GM19324 (cell line): ENCODE measurements around the gene NKIRAS2.

Source experiments
- ATAC-seq: cut with Tn5 transposase; IDR thresholded peaks from one replicate; pipeline ENCODE4 v1.9.1; 2021; ENCODE audit warnings: mild to moderate bottlenecking, moderate library complexity; ENCODE audit not compliant: unreplicated experiment, low FRiP score

The NKIRAS2 gene

DNA sequence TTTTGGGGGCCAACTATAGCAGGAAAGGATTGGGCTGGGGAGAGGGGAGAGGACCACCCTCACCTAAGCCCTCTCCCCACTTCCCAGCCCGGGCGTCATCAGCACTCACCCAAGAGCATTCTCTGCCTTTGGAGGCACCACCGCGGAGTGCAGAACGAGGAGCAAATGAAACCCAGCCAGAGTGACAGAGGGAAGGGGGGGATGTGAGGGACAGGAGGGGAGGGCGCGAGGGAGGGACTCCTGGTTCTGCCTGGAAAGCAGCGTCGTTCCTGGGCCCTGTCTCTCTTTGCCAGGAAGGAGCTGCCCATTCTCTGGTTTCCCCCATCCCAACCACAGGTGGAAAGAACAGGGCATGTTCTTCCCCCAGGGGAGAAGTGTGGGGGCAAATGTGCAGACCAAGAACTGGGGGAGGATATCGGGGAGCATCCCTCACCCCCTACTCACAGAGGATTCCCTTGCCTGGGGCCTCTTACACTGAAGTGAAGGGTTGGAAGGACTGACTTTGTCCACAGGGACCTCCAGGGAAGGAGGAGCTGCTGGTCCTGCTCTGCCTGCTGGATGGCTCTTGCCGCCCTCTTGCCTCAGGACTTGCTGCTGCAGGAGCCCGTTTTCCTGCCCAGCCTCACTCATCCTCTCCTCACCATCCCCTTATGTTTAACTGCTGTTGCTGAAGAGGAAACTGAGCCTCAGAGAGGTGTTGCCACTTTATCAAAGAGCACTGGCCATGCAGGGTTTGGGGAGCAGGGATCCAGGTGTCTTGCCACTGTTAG lies 34.0 kb downstream of the NKIRAS2 start:
- no peak for ATAC-seq

DNA sequence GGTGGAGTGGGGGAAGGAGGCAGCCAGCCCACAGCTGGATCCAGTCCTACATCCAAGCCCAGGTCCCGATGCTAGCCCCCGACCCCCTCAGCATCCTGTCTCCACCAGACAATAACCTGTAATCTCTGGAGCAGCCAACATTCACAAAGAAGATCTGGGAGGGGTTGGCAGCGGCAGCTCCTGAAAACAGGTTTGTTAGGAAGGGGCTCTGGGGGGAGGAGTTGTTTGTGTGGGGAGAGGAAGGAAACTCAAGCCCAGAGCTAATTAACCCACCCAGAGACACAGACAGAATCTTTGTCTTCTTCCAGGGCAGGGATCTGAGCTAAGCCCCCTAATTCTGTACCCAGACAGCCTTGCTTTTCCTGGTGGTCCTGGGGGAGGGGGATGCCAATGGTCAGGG lies 35.1 kb downstream of the NKIRAS2 start:
- no peak for ATAC-seq

DNA sequence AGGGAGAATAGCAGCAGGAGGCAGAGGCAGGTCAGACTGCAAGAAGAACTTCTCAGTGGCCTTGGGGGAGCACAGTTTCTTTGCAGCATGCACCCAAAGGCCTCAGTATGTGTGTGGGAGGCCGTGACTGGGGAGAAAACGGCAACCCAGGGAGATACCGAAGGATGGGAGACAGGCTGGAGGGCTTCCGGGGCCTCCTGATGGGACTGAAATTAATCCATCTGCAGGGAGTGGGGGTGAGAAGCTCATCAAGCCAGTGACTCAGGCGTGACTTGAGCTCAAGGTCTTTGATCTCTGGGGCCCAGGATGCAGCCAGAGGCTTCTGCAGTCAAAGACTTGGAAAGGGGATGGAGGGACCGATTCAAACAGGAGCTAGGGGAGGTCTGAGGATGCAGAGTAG lies 35.6 kb downstream of the NKIRAS2 start:
- ATAC-seq: no peak

DNA sequence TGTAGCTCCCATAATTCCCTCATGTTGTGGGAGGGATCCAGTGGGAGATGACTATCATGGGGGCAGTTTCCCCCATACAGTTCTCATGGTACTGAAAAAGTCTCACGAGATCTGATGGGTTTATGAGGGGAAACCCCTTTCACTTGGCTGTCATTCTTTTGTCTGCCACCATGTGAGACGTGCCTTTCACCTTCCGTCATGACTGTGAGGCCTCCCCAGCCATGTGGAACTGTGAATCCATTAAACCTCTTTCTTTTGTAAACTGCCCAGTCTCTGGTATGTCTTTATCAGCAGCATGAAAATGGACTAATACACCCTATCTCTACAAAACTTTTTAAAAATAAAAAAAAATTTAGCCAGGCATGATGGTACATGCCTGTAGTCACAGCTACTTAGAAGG lies 36.7 kb downstream of the NKIRAS2 start:
- no peak for ATAC-seq

DNA sequence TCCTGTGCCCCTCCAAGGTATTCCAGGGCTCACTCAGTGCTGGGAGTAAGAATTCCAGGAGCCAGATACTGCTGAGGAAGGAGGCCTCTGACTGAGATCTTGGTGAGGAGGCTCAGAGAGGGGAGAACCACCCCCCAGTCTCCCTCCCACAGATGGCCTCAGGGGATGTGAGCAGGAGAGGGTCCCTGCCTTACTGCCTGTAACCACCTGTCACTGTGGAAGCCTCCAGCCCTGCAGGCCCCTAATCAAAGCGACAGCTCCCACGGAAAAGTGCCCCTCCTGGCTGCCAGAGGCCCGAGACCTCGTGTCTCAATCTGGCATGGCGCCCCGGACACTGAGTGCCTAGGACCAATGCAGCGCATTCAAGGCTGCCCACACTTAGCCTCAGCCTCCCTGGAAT lies 38.2 kb downstream of the NKIRAS2 start:
- no peak for ATAC-seq

DNA sequence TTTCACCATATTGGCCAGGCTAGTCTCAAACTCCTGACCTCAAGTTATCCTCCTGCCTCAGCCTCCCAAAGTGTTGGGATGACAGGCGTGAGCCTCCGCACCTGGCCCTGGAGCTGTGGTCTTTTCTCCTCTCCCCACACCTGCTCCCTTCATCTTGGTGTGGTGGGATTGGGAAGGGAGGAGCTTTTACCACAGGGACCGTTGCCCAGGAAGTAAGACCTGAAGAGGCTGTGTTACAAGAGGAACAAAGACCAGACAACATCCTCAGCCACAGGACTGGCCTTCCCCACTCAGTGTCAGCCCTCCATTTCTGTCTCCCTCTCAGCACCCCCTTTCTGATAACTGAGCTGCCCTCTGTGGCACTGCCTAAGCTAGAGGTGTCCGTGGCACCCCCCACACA lies 39.9 kb downstream of the NKIRAS2 start:
- no peak for ATAC-seq

DNA sequence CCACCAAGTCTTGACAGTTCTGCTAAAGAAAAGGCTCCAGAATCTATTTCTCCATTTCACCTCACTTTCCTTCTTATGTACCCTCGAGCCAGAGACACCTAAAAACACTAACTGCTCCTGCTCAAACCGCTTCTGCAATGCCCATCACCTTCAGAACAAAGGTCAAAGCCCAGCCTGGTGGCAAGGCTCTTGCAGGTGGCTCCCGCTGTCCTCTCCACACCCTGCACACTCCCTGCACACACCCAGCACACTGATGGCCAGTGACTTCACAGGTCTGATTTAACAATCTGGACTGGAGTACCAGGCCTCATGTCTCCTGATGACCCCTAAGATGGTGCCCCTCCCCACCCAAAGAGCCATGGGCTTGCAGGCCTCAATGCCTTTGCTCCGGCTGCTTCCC lies 40.3 kb downstream of the NKIRAS2 start:
- ATAC-seq: no peak

DNA sequence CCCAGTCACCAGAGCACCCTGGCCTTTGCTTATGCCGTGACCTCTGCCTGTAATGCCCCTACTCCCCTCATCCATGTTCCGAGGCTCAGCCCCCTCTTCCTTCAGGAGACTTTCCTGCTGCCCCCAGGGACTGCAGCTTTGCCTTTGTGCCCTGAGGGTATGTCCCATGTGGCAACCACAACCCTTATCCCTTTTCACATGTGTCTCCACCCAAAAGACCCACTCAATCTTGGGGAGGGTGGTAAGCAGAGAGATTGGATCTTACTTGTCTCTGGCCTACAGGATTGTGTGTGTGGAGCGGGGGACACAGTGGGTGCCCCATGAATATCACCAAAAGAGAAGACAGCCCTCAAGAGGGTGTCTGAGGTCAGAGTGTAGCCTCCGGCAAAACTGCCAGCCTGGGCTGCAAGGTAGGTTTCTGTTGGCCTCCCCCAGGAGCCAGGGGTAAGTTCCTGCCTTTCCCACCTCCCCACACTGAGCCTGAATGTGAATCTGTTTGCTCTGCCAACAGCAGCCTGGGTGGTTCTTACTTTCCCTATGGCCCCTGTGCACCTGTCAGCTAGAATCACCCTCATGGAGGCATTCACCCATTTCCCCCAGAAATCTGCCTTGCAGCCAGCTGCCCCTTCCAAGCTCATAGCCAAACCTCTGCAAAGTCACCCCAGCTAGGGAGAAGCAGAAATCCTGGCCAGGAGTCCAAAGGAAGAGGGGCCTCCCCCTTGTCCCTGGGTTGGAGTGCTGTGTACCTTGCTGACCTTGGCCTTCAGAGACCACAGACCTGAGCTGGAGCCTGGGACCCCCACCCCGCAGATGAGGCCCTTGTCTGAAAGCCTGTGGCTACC lies 42.0 kb downstream of the NKIRAS2 start:
- ATAC-seq: no peak

DNA sequence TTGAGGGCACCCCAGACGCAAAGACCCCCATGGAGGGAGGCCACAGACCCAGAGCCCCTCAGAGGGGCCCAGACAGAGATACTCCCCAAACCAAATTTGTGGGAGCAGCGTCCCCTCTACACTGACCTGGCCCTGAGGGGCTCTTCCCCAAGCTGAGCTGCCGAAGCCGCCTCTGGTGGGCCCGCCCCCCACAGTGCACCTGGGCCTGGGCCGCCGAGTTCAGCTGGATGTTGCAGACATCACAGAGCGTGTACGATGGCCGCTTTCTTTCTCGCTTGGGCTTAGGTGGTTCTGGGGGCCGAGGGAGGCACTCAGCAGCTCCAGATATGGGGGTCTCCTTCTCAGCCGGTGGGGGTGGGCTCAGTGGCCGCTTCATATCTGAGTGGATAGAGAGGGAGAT lies 42.8 kb downstream of the NKIRAS2 start:
- ATAC-seq: no peak

DNA sequence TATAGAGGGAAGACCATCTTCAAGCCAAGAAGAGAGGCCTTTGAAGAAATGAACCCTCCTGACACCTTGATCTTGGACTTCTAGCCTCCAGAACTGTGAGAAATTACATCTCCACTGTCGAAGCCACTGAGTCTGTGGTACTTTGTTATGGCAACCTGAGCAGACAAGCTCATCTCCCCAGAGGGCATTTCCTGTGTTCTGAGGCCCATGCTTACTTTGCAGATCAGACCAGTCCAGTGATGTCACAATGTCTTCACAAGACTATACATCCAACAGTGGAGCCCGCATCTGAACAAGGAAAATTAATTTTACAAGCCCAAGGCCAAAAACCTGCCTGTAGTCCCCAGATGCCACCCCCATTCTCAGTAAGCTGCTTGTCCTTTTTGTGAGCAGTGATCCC lies 45.3 kb downstream of the NKIRAS2 start:
- no peak for ATAC-seq

DNA sequence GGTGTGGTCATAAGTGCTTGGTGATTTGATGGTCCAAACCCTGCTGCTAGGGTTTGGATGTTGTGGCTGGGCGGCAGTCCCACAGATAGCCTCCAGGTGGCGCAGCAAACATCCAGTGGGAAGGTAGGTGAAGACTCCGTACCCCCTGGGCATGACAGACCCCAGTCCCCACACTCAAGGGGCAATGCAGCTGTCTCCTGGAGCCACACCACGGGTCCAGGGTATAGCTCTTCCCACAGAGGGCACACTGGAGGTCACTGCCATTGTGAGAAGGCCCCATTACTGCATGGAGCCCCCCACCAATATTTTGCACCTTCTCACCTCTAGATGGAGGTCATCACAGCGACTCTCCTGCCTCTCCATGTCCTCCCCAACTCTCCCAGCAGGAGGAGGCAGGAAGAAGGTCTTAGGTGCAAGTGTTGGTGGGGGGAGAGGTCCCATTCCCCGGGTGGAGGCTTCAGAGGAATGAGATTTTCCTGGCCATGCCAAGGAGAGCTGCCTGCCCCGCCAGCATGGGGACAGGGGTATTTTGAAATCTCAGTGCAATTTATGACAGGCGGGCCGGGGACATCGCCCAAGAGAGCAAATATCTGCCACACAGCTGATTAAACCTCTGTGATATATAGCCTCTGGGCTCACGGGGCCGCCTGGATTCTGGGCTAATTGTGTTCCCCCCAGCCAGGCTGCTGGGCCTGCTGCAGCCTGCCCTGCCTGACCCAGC lies 47.6 kb downstream of the NKIRAS2 start:
- no peak for ATAC-seq

DNA sequence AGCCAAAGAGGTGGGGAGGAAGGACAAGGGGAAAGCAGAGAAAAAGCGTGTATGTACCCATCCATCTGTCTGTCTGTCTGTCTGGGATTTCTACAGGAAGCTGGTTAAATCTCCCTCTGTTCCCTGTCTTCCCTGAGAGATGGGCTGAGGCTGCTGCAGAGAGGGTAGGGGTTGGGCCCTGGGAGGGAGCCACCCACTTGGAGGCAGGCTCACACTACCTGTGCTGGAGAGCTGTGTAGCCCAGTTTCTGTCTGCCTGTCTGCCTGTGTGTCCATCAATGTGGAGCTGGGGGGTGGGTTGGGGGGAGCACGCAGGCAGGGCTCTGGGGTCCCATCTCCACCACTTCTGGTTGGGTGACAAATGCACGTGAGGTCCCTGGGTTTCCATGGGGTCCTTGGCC lies 49.1 kb downstream of the NKIRAS2 start:
- ATAC-seq: no peak

DNA sequence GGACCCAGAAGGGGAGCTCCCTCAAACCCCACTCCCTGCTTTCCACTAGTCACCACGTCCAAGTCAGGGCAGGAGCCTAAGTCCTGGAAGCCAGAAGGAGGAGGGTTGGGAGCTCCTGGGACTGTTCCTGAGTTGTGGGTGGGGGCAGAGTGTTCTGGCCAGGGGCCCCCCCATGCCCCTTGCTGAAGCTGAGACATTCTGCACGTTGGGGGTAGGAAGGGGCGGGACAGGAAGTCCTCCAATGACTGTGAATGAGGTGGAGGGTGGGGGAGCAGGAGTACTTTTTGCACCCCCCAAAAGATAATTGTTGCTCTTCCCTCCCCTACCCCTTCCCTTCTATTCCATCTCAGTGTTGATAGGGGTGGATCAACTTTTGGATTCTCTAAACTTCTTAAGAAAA lies 51.9 kb downstream of the NKIRAS2 start:
- no peak for ATAC-seq

DNA sequence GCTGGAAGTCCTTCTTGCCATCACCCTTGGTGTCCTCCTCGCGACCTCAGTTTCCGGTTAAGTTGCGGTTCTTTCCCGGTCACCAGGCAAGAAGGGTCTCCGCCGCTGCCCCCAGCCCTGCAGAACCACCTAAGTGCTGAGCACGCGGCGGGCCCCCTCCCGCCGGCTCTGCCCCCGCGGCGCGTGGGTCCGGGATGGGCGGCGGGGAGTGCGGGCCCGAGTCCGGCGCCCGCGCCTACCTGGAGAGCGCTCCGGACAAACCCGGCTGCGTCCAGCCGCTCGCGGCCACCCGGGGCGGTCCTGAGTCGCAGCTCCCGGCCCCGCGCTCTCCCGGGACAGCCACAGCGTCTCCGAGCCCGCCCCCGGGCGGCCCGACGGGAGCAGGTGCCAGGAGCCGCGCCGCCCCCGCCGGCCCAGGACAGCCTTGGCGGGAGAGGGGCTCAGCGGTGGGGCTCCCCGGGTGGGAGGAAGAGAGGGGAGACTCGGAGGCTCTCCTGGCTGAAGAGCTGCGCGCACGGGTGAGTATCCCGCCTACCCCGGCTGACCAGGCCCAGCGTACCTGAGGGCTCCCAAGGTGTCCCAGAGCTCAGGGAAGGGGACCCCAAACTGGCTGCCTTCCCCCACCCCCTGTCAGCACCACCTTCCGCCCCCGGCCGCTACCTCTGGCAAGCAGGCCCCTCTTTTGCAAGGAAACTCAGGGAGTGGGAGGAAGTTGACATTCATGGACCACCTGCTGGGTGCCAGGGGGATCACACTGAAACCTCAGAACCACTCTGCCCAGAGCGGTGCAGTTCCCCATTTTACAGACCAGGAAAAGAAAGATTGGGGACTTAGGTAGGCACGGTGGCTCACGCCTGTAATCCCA lies 52.7 kb downstream of the NKIRAS2 start:
- no peak for ATAC-seq
